HEK293 (cell line): ENCODE results near the gene PLPP1.

Experiments used
- CTCF ChIA-PET: fragments of 350-600 bp; formaldehyde crosslinking; extraction: SDS; loops from one replicate; lab custom pipeline; 2021; ENCODE audit warnings: antibody characterized with exemption; lab: Yijun Ruan, JAX
- POLR2A ChIA-PET: fragments of 300-600 bp; formaldehyde crosslinking; extraction: SDS; loops from one replicate; lab custom pipeline; 2020; ENCODE audit warnings: antibody characterized with exemption, inconsistent platforms; lab: Yijun Ruan, JAX
- H3K27ac ChIP-seq: fragments of 200-500 bp; sonication (Bioruptor generic); 2 replicates; pipeline ENCODE4 v1.5.1; 2014; ENCODE audit warnings: low read depth, low read length, control low read depth, inconsistent platforms; ENCODE audit errors: extremely low read depth
- H3K36me3 ChIP-seq, 2 experiments: fragments of 200-500 bp in 1 of 2; sonication (Bioruptor generic) in 1 of 2; 1 replicate in 1 of 2; 2 replicates in 1 of 2; pipeline ENCODE4 v1.5.1; 2014 to 2017; ENCODE audit warnings: inconsistent platforms in 2 of 2, low read length in 2 of 2; ENCODE audit not compliant: control insufficient read depth in 2 of 2, insufficient read depth in 1 of 2
- H3K4me1 ChIP-seq: fragments of 200-500 bp; sonication (Bioruptor generic); 2 replicates; pipeline ENCODE4 v1.5.1; 2014; ENCODE audit warnings: mild to moderate bottlenecking, low read length, inconsistent platforms; ENCODE audit not compliant: control insufficient read depth, insufficient read depth
- H3K4me3 ChIP-seq: 2 replicates; pipeline ENCODE4 v1.5.1; 2011; ENCODE audit warnings: low read depth, mild to moderate bottlenecking, control low read depth, low read length, moderate library complexity
- H3K9me3 ChIP-seq: fragments of 200-500 bp; sonication (Bioruptor generic); 2 replicates; pipeline ENCODE4 v1.5.1; 2014; ENCODE audit warnings: low read depth, low read length, inconsistent platforms; ENCODE audit not compliant: control insufficient read depth, insufficient read depth
- OSR2 ChIP-seq: fragments of 450-650 bp; formaldehyde crosslinking; IDR thresholded peaks from 2 replicates; pipeline ENCODE4 v1.5.1; 2016; ENCODE audit warnings: missing biosample characterization, missing genetic modification characterization
- PATZ1 ChIP-seq: fragments of 450-650 bp; formaldehyde crosslinking; IDR thresholded peaks from 2 replicates; pipeline ENCODE4 v1.5.1; 2016; ENCODE audit warnings: missing biosample characterization, missing genetic modification characterization
- PRDM1 ChIP-seq: fragments of 450-650 bp; formaldehyde crosslinking; IDR thresholded peaks from 2 replicates; pipeline ENCODE4; 2016; ENCODE audit warnings: missing biosample characterization, missing genetic modification characterization
- PRDM10 ChIP-seq: fragments of 450-650 bp; formaldehyde crosslinking; IDR thresholded peaks from 2 replicates; pipeline ENCODE4 v1.5.1; 2016; ENCODE audit warnings: missing biosample characterization, missing genetic modification characterization
- SCRT2 ChIP-seq: fragments of 450-650 bp; formaldehyde crosslinking; IDR thresholded peaks from 2 replicates; pipeline ENCODE4 v1.5.1; 2016; ENCODE audit warnings: missing biosample characterization, missing genetic modification characterization
- ZBTB10 ChIP-seq: fragments of 450-650 bp; formaldehyde crosslinking; IDR thresholded peaks from 2 replicates; pipeline ENCODE4 v1.5.1; 2016; ENCODE audit warnings: missing biosample characterization, missing genetic modification characterization
- ZNF341 ChIP-seq: fragments of 450-650 bp; formaldehyde crosslinking; IDR thresholded peaks from 2 replicates; pipeline ENCODE4; 2016; ENCODE audit warnings: low read depth, missing biosample characterization, missing genetic modification characterization
- ZNF362 ChIP-seq: fragments of 450-650 bp; formaldehyde crosslinking; IDR thresholded peaks from 2 replicates; pipeline ENCODE4 v1.5.1; 2016; ENCODE audit warnings: missing biosample characterization, missing genetic modification characterization
- ZNF549 ChIP-seq: fragments of 450-650 bp; IDR thresholded peaks from 2 replicates; pipeline ENCODE4 v1.5.1; 2018; ENCODE audit warnings: missing biosample characterization, missing genetic modification characterization, mild to moderate bottlenecking, inconsistent platforms, moderate library complexity
- ZNF747 ChIP-seq: fragments of 450-650 bp; formaldehyde crosslinking; IDR thresholded peaks from 2 replicates; pipeline ENCODE4 v1.5.1; 2016; ENCODE audit warnings: missing biosample characterization, missing genetic modification characterization
- TF ChIP-seq, protein P1 (sequence below): fragments of 450-650 bp; formaldehyde crosslinking; IDR thresholded peaks from 2 replicates; pipeline ENCODE4; 2016; ENCODE audit warnings: missing biosample characterization, missing genetic modification characterization

Gene PLPP1

DNA sequence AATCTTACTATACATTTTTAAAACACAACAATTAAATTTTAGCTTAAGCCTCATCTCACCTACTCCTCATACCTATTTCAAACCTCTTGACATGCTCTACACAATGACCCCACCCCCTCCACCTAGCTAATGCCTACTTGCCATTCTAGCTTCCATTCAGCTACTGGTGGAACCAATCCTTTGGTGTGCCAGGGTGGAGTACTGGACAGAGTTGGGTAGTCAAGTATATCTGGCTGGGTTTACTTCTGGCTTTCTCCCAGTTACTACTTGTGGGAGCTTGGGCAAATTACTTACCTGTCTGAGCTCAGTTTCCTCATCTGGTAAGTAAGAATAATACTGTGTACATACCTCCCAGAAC lies 24.3 kb downstream of the PLPP1 start:
- H3K36me3 ChIP-seq: no peaks in the 10 kb centered on the region
- H3K27ac ChIP-seq: no peak overlapping the region
- ChIA-PET POLR2A (no interaction called here), CTCF (interaction anchor here (0.5 to 0.8 kb wide), 2 partner anchors 25 to 263 kb away, joined by 3 to 4 read pairs; no protein-coding TSS in a partner anchor)
- TF ChIP-seq OSR2 (tag by site-specific recombination): peak; percentile 37; the same call in 1 of the 2 replicates
- 0 out of 2 replicates have a peak, but pooled peaks have one; percentile 9 for TF ChIP-seq PRDM10
- no peak for TF ChIP-seq ZNF549 (tag by site-specific recombination)
- H3K9me3 ChIP-seq: no peaks in the 10 kb centered on the region
- H3K4me1 ChIP-seq: peaks cover 17% of the 10 kb centered on the region
- H3K4me3 ChIP-seq: no peak overlapping the region

DNA sequence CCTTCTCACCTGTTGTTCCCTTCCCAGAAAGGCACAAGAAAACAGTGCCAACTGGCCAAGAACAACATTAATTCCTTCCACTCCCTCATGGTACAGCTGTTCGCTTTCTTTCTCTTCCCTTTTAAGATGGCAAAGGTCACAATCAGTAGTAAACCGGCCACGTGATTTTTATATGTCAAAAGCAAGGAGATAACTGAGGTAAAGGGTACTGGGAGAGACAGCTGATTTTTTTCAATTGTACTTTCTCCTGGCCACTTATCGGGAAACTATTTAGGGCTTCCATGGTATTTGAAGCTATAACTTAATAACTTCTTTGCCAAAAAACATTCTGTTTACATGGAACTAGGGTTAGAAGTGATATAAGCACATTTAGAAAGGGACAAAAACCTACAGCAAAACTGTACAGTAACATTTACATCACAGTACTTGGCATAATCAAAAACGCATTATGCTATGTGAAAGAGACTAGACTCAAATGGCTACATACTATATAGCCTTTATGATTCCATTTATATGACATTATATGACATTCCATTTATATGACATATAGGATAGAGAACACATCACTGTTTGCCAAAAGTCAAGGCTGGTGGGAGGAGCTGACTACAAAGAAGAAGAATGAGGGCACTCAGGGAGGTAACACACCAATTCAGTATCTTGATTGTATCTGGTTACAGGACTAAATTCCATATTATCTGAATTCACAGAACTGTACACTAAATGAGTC lies 24.8 kb downstream of the PLPP1 start:
- H3K27ac ChIP-seq: no peak overlapping the region
- H3K4me3 ChIP-seq: no peak overlapping the region
- H3K36me3 ChIP-seq: no peaks in the 10 kb centered on the region
- CTCF ChIA-PET: interaction anchor here (0.5 to 1.6 kb wide), 6 partner anchors 10 to 263 kb away, joined by 3 to 5 read pairs (median 4); no protein-coding TSS in a partner anchor
- POLR2A ChIA-PET: no interaction called here
- TF ChIP-seq ZNF747 (tag by site-specific recombination): no peak
- TF ChIP-seq OSR2 (tag by site-specific recombination): 0 out of 2 replicates have a peak, but pooled peaks have one; percentile 8
- peak; percentile 47; the same call in 1 of the 2 replicates for TF ChIP-seq SCRT2 (tag by site-specific recombination)
- TF ChIP-seq PATZ1 (tag by site-specific recombination): no peak
- TF ChIP-seq ZNF362 (tag by site-specific recombination): no peak
- 0 out of 2 replicates have a peak, but pooled peaks have one; percentile 35 for TF ChIP-seq PRDM1 (tag by site-specific recombination)
- TF ChIP-seq ZNF341 (tag by site-specific recombination): no peak
- no peak for TF ChIP-seq ZBTB10 (tag by site-specific recombination)
- TF ChIP-seq, protein P1, sequence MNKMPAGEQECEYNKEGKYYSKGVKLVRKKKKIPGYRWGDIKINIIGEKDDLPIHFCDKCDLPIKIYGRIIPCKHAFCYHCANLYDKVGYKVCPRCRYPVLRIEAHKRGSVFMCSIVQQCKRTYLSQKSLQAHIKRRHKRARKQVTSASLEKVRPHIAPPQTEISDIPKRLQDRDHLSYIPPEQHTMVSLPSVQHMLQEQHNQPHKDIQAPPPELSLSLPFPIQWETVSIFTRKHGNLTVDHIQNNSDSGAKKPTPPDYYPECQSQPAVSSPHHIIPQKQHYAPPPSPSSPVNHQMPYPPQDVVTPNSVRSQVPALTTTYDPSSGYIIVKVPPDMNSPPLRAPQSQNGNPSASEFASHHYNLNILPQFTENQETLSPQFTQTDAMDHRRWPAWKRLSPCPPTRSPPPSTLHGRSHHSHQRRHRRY (tag by site-specific recombination): no peak
- TF ChIP-seq, all 188 proteins: peak for 3
- peaks cover 17% of the 10 kb centered on the region for H3K4me1 ChIP-seq
- H3K9me3 ChIP-seq: no peaks in the 10 kb centered on the region
